HG02885 (cell line): ENCODE measurements around the gene GDPD4.

Experiments
- ATAC-seq: cut with Tn5 transposase; IDR thresholded peaks from one replicate; pipeline ENCODE4 v1.9.1; 2021; ENCODE audit warnings: mild to moderate bottlenecking; ENCODE audit not compliant: unreplicated experiment, poor library complexity

The GDPD4 gene, protein sequence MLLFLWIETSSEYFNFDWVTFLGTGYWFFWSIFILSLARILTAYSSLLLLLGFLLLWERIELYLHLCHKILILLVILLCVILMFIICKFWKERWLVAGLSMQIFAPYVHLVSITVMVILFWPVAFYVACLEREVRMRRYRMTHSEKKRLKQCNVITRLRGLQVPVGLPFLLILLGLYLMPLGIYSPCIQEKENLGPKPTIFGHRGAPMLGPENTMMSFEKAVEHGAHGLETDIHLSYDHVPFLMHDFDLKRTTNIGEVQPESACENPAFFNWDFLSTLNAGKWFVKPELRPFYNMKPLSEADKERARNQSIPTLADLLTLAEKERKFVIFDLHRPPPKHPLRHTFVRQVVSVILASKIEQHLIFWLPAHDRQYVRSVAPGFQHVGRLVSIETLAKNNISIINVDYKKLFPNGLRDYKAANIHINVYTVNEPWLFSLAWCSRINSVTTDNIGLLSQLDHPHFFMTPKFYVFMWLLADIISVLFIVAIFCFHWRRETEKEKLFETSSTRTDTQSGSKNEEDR

DNA sequence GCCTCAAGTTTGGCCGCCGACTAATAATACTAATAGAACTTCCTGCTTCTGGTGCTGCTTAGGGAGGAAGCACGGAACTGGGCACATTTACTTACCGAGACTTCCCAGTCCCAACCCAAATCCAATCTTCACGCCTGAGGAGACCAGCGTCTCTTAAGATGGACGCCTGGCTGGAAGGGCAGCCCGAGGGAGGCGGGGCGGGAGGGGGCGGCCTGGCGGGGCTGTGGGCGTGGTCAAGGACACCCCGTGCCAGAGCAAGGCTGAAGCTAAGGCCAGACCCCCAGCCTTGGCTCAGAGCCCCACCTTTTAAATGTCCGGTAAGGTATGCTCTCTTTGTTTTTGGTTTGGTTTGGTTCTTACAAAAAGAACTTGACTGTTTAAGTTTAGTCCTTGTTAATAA is at the start of gene GDPD4:
Gene GDPD4, minus strand, starts transcription at position 177 of the 400 bp plus-strand sequence. CDS start 16,549 bp downstream, outside the sequence.
- no peak for ATAC-seq

DNA sequence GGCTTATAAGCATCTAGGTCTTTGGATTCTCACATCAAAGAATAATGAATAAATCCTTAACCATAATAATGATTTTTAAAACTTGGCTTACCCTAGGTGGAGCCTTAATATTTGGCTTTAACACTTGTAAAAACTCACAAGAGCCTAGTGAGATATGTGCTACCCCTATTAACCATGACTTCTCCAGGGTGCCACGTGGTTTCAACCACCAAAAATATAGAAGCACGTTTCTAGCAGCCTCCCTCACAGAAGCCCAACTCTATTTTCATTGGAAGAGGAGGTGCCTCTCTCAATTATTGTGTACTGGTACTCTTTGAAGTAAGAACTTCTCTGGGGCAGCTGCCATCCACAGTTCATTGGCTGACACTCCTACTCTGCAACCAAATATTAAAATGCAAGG is 46.5 kb upstream of the GDPD4 start:
- no peak for ATAC-seq

DNA sequence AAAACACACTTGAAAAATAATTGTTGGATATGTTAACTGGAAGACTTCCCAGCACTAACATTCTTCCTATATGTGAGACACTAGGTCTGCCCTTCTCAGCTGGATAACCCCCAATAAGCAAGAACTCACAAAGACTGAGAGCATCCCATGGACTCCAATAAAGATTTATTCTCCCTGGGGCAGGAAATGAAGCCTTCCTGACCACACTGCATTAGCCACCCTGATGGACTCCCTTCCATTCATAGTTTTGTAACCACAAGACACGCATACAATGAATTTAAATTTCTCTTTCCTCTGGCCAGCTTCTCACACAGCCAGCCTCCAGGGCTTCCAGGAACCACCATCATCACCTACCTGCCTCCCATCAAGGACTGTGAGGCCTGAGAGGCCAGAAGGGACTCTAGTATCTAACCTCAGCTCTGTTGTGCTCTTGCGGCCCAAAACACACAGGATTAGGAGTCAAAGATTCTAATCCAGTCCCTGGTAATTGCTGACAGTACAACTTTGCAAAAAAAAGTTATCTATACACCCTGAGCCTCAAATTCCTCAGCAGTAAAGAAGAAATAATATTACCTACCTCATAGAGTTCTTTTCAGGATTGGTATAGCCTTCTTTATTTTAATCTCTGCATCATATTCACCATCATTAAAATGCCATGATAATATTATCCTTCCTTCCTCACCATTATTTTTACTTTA is 45.6 kb upstream of the GDPD4 start:
- no peak for ATAC-seq

DNA sequence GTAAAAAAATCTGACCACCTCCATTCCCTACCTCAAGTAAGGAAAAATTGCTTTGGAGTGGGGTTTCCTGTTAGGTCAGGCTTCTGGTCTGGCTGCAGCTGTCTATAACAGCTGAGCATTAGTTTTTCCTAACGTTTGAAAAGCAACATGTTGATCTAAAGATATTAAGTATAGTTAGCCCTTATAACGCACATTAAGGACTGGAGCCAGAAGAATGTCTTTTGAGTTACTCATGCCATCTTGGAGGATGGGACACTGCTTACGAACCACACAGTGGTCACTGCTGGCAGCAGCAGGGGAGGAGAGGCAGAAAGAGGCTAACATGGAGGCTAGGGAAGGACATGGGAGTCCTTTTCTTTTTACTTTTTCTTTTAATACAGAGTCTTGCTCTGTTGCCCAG is 44.1 kb upstream of the GDPD4 start:
- no peak for ATAC-seq

DNA sequence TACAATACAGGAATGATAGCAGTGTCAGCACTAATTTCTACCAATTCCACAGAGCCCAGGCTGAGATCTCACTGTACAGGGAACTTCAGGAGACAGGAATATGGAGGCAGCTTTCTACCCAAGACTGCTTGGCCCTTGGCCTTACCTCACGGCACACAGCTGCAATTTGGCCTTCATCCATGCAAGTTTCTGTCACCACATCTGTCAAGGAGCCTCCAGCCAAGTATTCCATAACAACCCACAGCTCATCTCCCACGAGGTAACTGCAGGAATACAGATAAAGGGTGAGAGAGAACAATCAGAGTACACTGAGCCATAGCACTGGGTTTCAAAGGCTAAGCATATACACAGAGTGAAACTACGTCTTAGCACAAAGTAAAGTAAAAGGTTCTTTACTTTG is 39.0 kb upstream of the GDPD4 start:
- no peak for ATAC-seq

DNA sequence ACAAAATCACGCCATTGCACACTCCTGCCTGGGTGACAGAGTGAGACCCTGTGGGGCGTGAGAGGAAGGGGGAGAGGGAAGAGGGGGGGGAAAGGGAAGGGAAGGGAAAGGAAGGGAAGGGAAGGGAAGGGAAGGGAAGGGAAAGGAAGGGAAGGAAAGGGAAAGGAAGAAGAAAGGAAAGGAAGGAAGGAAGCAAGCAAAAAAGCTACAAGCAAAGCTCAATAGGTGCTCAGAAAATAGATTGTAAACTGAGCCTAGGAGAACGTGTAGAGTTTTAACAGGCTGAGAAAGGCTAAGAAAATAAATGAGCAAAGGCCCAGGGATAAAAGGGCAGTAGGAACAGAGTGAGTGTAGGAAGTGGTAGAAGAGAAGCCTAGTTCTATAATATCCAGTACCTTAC is 30.8 kb upstream of the GDPD4 start:
- ATAC-seq, result no peak

DNA sequence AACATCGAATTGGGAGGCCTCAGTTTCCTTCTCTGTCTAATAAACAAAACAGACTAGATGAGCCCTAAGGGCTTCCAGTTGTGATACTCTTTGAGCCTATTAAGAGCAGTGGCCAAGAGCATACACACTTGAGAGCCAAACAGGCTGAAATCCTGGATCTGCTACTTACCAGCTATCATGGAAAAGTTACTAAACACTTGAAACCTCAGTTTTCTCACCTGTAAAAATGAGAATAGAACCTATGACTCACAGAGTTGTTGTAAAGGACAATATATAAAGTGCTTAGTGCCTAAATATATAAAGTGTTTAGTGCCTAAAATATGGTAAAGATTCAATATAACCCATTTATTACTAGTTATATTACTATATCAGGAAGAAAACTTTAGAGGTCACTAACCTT is 23.7 kb upstream of the GDPD4 start:
- ATAC-seq, result no peak

DNA sequence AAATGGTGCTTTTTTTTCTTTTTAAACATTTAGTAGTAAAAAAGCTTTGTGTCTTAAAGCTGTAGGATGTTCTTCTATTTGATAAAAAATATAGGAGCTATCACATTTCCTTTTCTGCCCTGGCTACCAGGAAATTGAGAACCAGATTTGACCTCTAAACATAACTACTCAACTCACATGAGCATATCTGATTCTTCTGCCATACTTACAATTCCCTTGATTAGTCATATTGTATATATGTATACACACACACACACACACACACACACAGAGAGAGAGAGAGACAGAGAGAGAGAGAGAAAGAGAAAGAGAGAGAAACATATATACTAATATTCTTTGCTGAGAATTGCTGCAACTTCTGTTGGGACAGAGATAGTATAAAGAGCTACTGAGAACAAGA is 23.0 kb upstream of the GDPD4 start:
- ATAC-seq, result no peak

DNA sequence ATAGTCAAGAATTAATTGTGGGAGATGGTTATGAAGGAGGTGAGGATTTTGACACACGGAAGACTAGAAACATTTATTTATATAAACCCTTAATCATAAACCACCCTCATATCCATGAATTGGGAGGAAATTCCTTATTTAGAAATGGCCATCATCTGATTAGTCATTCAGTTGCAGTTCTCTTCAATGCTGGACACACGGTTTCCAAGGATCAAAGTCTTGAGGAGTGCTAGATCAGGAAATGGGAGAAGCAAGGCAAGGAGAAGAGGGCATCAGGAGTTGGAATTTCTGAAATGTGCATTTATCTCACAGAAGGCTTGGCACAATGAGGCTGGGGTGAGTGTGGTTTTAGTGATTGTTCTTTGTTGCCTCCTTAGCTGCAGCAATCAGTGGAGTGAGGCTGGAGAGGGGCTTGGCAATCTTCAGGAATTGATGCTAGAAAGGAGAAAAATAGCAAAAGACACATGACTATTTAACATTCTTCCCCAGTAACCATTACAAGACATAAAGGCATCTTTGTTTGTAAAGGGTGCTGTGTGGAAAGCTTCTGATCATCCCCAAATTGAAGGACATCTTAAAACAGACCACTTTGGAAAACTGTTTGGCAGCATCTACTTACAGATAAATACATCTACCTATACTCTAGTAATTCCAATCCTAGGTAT is 21.6 kb upstream of the GDPD4 start:
- ATAC-seq, result no peak

DNA sequence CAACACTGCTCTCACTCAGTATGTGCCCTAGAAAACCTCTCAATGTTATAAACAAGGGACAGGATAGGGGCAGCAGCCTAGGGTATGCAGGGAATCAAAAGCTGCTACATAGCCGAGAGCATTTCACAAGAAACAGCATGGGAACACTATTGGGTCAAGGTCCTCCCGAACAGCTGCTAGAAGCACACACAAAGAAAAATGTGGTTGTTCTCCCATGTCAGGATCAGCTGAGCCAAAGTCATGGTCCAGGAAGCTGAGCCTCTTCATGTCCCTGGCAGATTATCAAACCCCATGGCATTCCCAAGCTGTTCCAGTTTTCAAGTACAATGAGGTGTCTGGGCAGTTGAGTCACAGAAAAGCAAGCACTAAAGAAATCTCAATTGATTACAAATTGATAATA is 21.0 kb upstream of the GDPD4 start:
- ATAC-seq, result no peak

DNA sequence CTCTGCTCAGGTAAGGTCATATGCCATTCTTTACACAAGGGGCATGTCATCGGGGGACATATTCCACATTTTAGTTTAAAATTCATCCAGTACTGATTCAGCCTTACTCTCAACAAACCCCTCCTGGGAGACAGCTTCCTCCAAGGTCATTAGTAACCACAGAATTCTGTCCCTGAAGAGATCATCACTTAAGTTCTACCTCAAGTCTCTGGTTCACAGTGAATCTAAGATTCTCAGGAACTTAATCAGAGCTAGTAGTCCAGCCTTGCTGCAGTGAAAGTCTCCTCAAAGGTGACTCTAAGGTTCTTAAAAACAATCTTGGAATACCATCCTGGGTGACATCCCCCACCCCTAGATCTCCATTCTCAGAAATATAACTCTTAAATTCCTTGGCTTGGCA is 18.9 kb upstream of the GDPD4 start:
- ATAC-seq, result no peak

DNA sequence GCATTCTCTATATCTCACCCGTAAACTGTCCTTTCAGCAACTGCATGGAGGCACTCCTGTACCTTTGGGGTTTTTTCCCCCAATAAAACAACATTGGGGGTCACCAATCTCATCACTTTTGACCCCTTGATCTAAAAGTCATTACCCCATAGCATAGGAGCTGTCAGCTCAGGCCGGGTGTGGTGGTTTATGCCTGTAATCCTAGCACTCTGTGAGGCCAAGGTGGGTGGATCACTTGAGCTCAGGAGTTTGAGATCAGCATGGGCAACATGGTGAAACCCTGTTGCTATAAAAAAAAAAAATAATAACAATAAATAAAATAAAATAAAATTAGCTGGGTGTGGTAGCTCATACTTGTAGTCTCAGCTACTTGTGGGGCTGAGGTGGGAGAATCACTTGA is 17.1 kb upstream of the GDPD4 start:
- no peak for ATAC-seq

DNA sequence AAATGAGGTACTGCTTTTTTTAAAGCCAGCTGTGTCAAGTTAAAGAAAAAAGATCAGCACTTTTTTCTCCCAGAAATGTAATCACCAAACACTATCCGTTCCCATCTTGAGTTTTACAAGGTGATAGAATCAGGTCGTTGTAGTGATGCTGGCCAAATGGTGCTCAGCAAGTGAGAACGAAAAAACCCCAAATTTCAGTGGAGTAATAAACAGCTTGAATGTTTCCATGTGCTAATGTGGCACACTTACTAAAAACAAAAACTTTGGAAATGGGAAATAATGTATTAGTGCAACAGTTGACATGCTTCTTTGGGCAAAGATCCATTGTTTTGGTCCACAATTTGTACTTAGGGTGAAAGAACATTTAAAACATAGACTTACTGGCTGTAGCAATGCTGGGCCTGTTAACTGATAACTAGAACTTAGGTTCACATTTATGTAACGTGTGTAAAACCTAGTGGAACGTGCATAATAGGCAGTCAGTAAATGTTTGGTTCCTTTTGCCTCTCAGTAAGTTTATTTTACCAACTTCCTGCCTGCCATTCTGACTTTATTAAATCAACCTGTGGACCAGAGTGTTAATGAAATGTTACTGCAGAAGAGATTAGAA is 15.4 kb upstream of the GDPD4 start:
- no peak for ATAC-seq

DNA sequence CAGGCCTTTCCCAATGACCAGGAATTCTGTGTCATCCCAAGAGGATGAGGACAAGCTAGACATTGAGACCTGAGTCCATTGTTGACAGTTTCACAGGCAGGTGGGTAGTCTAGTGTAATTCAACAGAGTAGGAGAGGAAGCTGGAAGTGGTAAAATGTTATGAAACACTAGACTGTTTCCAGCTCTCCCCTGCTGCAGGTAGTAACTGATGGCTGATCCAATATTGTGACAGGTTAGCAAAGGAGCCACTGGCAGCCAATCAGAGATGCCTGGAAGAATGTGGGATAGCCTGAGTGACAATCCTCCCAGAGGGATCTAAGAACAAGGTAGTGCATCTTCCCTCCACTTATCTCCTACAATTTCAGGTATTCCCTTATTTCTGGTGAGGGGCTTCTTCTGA is 10.6 kb upstream of the GDPD4 start:
- ATAC-seq, result no peak

DNA sequence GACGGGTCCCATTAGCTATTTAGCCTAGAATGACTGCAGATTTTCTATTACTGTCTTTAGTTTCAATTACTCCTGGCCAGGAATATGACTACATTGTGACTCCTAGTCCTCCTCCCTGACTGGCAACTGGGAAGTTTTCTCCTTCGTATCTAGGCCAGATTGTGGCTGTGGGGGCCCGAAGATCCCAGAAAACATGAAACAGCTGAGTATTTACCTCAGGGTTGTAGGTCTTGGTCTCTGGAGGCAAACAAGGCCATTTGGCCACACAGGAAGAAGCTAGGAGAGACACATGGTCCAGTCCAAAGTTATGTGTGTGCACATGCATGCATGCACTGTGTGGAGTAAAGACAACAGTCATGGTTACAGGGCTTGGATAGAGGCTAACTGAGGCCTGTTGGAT is 10.2 kb upstream of the GDPD4 start:
- no peak for ATAC-seq

DNA sequence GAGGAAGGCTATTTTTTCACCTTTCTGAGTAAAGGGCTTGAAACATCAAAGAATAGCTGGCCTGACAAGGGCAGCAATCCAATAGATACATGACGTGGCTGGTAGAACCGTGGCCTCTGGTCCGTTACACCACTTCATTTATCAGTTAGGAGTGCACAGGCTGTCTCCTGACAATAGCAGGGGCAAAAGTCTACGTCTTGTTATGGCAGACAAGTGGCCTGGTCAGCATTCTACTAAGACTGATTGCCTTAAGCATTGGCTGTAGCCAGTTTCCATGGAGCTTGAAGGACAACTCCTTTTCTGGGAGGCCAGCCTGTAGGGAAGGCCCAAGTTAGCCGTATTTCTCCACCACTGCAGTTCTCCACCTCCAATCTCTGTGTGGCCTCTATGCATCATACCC is 9.2 kb upstream of the GDPD4 start:
- ATAC-seq, result no peak

DNA sequence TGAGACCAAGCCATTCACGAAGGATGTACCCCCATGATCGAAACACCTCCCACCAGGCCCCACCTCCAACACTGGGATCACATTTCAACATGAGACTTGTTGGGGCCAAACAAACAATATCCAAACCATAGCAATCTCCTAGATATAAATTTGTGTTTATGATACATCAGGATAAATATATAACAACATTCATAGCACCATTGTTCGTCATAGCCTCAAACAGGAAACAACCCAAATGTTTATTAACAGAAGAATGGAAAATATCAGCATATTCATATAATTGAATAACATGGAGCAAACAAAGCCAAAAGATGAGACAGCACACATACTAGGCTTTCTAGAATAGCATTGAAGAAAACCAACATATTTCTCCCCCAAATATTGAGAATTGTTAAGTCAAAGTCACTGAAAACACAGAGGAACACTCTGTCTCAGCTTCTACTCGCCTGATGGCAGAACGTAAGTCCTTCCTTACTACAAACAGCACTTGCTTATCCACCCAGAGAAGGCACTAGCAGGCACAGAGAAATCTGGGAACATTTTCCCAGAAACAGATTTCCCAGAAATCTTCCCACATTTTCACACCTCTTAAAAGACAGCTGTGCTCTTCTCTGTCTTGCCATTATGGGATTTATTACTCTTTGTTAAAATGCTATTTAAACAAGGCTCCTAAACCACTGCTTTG is 8.1 kb upstream of the GDPD4 start:
- ATAC-seq, result no peak

DNA sequence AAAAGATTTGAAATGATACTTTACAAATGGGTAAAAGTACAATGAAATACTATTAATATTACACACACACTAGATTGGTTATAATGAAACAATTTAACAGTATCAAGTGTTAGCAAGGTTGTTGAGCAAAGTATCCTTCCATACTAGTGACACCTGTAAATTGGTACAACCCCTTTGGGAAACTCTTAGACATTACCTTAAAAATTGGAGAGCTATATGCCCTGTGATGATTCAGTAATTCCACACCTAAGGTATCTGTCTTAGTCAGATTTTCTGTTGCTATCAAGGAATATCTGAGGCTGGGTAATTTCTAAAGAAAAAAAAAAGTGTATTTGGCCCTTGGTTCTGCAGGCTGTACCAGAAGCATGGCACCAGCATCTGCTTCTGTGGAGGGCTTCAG is 7.4 kb upstream of the GDPD4 start:
- ATAC-seq, result no peak

DNA sequence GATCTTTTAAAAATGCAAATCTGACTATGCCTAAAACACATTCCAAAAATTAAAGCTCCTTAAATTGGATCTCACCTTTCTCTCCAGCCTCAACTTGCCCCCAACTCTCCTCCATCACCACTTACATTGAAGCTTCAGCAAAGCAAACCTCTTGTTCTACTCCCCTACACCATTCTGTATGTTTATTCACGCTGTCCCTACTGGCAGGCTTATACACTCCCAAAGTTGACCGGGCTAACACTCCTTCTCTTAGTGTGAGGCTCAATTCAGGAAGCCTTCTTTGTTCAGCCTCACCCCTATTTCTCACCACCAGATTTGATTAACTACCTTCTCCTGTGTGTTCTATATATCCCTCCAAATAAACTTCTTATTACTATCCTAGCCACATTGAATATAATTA is 1.8 kb upstream of the GDPD4 start:
- ATAC-seq, result no peak

DNA sequence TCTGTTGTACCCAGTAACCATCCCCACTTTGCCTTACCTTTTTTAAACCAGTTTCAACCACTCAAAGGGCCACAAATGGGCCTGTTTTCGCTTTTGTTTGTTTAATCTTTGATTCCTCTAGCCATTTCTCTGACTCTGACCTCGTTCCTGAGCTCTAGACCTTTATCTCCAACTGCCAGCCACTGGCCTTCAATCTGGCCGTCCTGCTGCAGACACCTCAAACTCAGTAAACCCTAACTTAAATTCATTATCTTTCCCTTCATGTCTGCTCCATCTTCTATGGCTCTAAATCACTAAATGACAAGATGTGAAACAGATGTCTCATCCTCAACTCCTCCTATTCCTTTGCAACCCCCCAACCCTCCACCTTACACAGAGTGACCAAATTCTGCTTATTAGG is 1.3 kb upstream of the GDPD4 start:
- no peak for ATAC-seq
